Posterior vena cava (tissue), 2 donors: ENCODE measurements around the gene CSTF3. TPM values are rescaled to one million over a fixed set of nuclear protein-coding genes. Genes with fewer than 3 reads are reported as not detected.
"Not testable (repeated sequence)": the region's sequence is repeated elsewhere in the genome, so short reads cannot be mapped to it uniquely, and the experiment has no call there.

ENCODE experiments used
- DNase-seq: peaks from one replicate; pipeline ENCODE4 v3.0.0-alpha.2; 2020; ENCODE audit warnings: low spot score
- intact Hi-C, 2 donors: fragments of 100-400 bp; cut with DNase I; formaldehyde crosslinking; loops; one replicate each; pipeline versions ENCODE4 v1.14.1 to v1.14.2; 2022 to 2023
- total RNA-seq, 2 donors: library from RNA; stranded (reverse); fragmentation: NEBNext Ultra II Directional; extraction: Animal tissue kit (Norgen Biotek cat#: 25700); gene quantifications; one replicate each; pipeline ENCODE4 v1.2.1, GENCODE V29; 2021
- donor health status: DM: yes; HTN: yes; CAD: no.
- donor health status: DM: yes; HTN: yes; CAD: no.

Gene CSTF3
- total RNA-seq, 2 donors from 2014 or later = 15.9 to 17.5 TPM

- intact Hi-C loops = loop anchor here (10.0 kb wide), 2 partner anchors 86 to 156 kb away; partner anchors contain the start of gene HIPK3 (in 2 of the 2)
Measured at GRCh38 chr11:33168709-33169200, 7.5 kb upstream of the CSTF3 start.

GRCh38 chr11:33162831-33163230, 1.6 kb upstream of the CSTF3 start:
- DNase-seq = no peak
- intact Hi-C loops = loop anchor here (10.0 kb wide), 2 partner anchors 92 to 162 kb away; partner anchors contain the start of gene HIPK3 (in 2 of the 2)

More at GRCh38 chr11:33168709-33169200, 7.5 kb upstream of the CSTF3 start:
- no peak for DNase-seq

GRCh38 chr11:33160587-33160986, 693 bp downstream of the CSTF3 start:
- no peak for DNase-seq
- intact Hi-C loops = loop anchor here (10.0 kb wide), 2 partner anchors 94 to 164 kb away; partner anchors contain the start of gene HIPK3 (in 2 of the 2)

DNA sequence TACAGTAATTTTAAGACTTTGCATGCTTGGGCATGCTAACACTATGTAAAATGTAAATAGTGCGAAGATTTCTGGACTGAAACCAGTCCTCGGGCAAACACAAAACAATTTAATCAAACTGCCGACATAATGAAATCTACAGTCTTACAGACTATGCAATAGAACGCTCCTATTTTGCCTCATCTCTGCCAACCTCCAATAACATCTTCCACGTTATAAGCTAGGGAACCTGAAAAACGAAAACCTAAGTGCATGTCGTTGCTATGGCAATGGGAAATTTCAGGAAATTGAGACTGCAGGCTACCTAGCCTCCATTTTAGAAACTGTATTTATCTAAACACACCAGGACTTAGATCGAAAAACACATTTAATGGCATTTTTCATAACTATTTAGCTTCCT, 1.1 kb downstream of the CSTF3 start:
- intact Hi-C loops = loop anchor here (10.0 kb wide), 2 partner anchors 95 to 165 kb away; partner anchors contain the start of gene HIPK3 (in 2 of the 2)
- DNase-seq = no peak

DNA sequence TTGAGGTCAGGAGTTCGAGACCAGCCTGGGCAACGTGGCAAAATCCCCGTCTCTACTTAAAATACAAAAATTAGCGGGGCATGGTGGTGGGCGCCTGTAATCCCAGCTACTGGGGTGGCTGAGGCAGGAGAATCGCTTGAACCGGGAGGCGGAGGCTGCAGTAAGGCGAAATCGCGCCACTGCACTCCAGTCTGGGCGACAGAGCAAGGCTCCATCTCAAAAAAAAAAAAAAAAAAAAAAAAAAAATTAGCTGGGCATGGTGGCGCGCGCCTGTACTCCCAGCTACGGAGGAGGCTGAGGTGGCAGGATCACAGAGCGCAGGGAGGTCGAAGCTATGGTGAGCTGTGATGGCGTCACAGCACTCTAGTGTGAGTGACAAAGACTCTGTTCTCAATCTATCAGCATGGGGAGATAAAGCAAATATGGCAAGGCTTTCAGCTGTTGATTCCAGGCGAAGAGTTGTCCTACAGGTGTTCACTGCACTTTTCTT, 1.9 kb downstream of the CSTF3 start:
- DNase-seq, intact Hi-C loops: not testable (repeated sequence)

GRCh38 chr11:33158596-33159275, 2.5 kb downstream of the CSTF3 start:
- intact Hi-C loops = no loop called here
- no peak for DNase-seq

DNA sequence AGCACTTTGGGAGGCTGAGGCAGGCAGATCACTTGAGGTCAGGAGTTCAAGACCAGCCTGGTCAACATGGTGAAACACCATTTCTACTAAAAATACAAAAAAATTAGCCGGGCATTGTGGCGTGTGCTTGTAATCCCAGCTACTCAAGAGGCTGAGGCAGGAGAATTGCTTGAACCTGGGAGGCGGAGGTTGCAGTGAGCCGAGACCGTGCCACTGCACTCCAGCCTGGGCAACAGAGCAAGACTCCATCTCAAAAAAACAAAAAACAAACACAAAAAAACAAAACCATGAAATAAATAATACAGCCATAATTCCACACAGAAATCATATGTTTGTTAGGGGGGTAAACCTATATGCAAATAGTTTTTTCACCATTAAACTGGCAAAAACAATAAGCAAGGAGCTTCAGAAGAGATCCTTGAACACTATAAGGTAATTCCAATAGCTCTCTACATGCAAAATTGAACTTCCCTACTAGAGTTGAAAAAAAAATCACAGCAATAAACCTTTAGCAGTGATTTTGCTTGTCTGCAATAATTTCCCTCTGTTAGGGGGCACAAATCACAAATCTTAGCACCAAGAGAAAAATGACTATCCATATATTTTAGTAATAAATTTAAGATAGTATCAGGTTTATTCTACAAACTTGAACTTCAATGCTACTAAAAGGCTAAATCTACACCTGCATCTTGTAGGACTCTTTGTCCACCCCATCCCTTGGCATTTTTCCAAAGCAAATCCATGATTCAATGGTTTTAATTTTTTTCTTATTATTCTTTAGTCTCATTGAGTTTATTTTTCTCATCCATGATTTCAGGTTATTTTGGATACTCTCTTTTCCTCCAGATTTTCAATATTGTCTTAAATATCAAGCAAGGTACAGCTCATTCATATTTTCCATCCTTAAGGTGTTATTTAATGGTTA, 3.9 kb downstream of the CSTF3 start:
- intact Hi-C loops = no loop called here

DNA sequence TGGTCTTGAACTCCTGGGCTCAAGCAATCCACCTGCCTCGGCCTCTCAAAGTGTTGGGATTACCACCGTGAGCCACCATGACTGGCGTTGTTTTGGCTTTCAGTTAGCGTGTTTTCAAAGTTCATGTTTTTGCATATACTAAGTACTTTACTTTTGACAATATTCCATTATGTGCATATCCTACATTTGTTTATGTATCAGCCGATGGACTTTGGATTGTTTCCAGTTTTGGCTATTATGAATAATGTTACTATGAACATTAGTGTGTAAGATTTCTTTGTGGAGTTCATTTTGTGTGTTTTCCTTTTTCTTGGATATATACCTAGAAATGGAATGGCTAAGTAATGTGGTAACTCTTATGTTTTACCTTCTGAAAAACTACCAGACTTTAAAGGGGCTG, 9.9 kb downstream of the CSTF3 start:
- DNase-seq = no peak
- intact Hi-C loops = no loop called here

More for the DNA sequence above, 3.9 kb downstream of the CSTF3 start:
- no peak for DNase-seq

- intact Hi-C loops = no loop called here
- no peak for DNase-seq
Measured at GRCh38 chr11:33147559-33147958, 13.7 kb downstream of the CSTF3 start.

- DNase-seq = no peak
- intact Hi-C loops = no loop called here
Measured at GRCh38 chr11:33135768-33136443, 25.4 kb downstream of the CSTF3 start.

DNA sequence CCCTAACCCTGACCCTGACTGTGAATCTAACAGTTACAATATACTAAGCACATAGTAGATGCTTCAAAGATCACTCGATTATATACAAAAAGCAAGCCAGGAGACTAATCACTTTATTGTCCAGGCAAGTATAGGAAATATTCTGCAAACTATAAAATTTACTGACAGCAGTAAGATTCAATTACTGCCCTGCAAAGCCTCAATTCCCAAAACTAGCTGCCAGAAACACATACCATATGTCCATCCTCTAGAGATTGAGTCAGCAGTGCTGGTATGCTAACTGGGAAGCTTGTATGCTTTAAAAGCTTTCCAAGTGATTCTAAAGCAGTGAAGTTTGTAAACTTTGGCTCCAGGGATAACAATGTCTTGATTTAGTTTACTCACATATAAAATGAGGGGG, 26.1 kb downstream of the CSTF3 start:
- DNase-seq = no peak
- intact Hi-C loops = no loop called here

DNA sequence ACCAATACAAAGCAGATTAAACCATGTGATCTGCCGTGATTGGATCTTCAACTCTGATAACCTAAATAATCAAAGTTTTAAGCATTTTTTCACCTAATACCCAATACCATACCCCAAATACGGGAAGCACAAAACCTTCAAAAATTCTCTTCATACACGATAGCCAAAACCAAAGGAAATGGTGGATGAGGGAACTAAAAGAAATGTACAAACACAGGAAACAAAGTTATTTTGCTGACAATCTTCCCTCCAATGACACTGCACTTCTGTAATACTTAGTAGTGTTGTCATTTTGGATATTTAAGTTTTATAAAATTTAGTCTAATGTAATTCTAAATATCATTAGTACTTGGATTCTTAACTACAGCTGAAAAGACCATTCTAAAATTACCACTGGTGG, 27.0 kb downstream of the CSTF3 start:
- intact Hi-C loops = no loop called here
- DNase-seq = no peak

- intact Hi-C loops = no loop called here
Measured at GRCh38 chr11:33133761-33134160, 27.5 kb downstream of the CSTF3 start.

DNA sequence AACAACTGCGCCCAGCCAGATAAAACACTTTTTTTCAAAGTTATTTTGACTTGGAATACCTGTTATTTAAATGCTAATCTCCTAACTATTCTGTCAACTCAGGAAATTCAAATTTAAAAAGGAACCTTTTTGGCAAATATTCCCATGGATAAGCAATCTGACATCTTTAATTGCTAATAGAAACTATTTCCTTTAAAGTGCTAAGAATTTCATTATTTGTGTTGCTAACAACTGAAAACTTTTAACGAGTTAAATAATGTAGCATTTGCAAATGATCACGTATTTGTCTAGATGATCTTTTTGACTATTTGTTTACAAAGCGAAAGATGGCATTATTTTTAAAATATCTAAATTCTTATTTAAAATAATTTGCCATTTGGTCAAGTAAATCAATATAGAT, 28.8 kb downstream of the CSTF3 start:
- DNase-seq = no peak
- intact Hi-C loops = no loop called here

More at GRCh38 chr11:33133761-33134160, 27.5 kb downstream of the CSTF3 start:
- no peak for DNase-seq

DNA sequence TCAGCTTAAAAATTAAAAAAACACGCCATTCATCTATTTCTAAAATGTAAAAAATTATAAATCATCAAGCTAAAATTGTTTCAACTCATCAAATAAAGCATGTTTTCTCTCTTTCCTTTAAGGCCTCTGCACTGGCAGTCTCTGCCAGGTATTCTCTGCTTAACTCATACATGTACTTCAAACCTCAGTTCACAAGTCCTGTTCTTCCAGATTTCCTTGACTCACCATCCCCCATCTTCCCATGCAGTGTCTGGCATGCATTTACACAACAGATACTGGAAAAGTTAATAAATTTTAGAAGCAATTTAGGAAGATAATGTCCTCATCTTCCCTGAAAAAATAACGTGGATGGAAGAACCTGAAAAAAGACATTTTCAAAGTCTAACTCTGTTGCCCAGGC, 32.5 kb downstream of the CSTF3 start:
- no peak for DNase-seq
- intact Hi-C loops = no loop called here

DNA sequence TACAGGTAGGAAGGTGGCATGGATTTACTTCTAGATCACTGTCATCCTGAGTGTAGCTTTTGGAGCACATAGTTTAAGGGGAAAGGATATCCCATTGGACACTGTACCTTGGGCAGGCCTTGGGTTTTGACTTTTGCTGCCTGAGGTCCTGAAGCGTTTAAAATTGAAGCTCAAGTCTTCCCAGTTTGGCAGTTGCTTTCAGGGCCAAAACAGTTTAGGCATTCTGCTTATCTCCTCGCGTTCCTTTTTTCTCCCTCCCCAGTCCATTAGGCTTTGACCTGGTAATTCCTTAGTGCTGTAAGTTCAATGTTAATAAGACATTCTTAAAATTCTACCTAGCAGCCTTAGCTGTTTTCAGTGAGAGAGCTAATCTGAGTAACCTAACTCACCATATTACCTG, 35.7 kb downstream of the CSTF3 start:
- intact Hi-C loops = no loop called here
- DNase-seq = no peak

GRCh38 chr11:33125025-33125424, 36.3 kb downstream of the CSTF3 start:
- intact Hi-C loops = no loop called here
- DNase-seq = no peak

- intact Hi-C loops = not testable (repeated sequence)
Measured at GRCh38 chr11:33122696-33123095, 38.6 kb downstream of the CSTF3 start.

GRCh38 chr11:33116535-33116934, 44.7 kb downstream of the CSTF3 start:
- intact Hi-C loops = loop anchor here in 1 of 2 donors (5.0 kb wide), 1 partner anchor 1156 kb away; no protein-coding TSS in a partner anchor
- DNase-seq = no peak

More at GRCh38 chr11:33122696-33123095, 38.6 kb downstream of the CSTF3 start:
- DNase-seq = not testable (repeated sequence)
